IMR-90 (cell line): ENCODE measurements around the gene TGFA. TPM values are rescaled to one million over a fixed set of nuclear protein-coding genes. Genes with fewer than 3 reads are reported as not detected.

Experiments
- ATAC-seq: fragments of 200-7000 bp; cut with Tn5 transposase; 2 replicates; pipeline ENCODE4 v1.9.1; 2020; ENCODE audit warnings: low read depth, mild to moderate bottlenecking, moderate library complexity
- BruUV-seq: library from RNA; stranded (reverse); fragments of 400-500 nt; replicated peaks from 2 replicates; lab custom pipeline; 2021; lab: Mats Ljungman, UMichigan
- CTCF ChIA-PET: fragments of 300-600 bp; formaldehyde crosslinking; extraction: SDS; loops from one replicate; lab custom pipeline; 2021; ENCODE audit warnings: antibody characterized with exemption; lab: Yijun Ruan, JAX
- POLR2A ChIA-PET: fragments of 300-600 bp; sonication (Branson Sonifier 250); formaldehyde crosslinking; loops from one replicate; lab custom pipeline; 2022; ENCODE audit warnings: antibody characterized with exemption; ENCODE audit not compliant: unreplicated experiment; lab: Charles Lee
- DNase-seq: peaks from one replicate; pipeline ENCODE4 v3.0.0; 2013
- H2AFZ ChIP-seq: replicated peaks from 2 replicates; pipeline ENCODE3; 2013; ENCODE audit warnings: low read length, mild to moderate bottlenecking; ENCODE audit not compliant: poor library complexity
- H2AK5ac ChIP-seq: 2 replicates; pipeline ENCODE4 v1.6.1; 2013; ENCODE audit warnings: low read depth, low read length, inconsistent platforms
- H2AK9ac ChIP-seq: replicated peaks from 2 replicates; pipeline ENCODE3; 2013; ENCODE audit warnings: mild to moderate bottlenecking, low read depth, low read length, moderate library complexity; ENCODE audit not compliant: poor library complexity
- H2BK120ac ChIP-seq: 2 replicates; pipeline ENCODE4 v1.6.1; 2013; ENCODE audit warnings: low read depth, low read length, inconsistent platforms
- H2BK15ac ChIP-seq: 3 replicates; pipeline ENCODE4 v1.6.1; 2013; ENCODE audit warnings: low read depth, low read length, inconsistent platforms
- H2BK20ac ChIP-seq: 2 replicates; pipeline ENCODE4 v1.6.1; 2013; ENCODE audit warnings: low read depth, mild to moderate bottlenecking, inconsistent platforms, low read length, moderate library complexity
- H2BK5ac ChIP-seq: 2 replicates; pipeline ENCODE4 v1.6.1; 2013; ENCODE audit warnings: mild to moderate bottlenecking, low read depth, low read length, inconsistent platforms; ENCODE audit not compliant: poor library complexity, severe bottlenecking
- H3K14ac ChIP-seq: replicated peaks from 2 replicates; pipeline ENCODE4 v1.6.1; 2013; ENCODE audit warnings: low read depth, low read length, inconsistent platforms
- H3K18ac ChIP-seq: 2 replicates; pipeline ENCODE4 v1.6.1; 2013; ENCODE audit warnings: low read depth, low read length, control low read depth
- H3K23ac ChIP-seq: 2 replicates; pipeline ENCODE4 v1.6.1; 2013; ENCODE audit warnings: low read depth, low read length, inconsistent platforms
- H3K27ac ChIP-seq: 2 replicates; pipeline ENCODE4 v1.5.1; 2013; ENCODE audit warnings: mild to moderate bottlenecking, control low read depth, low read length; ENCODE audit not compliant: insufficient read depth
- H3K27me3 ChIP-seq: 2 replicates; pipeline ENCODE4 v1.6.1; 2013; ENCODE audit warnings: low read length; ENCODE audit not compliant: control insufficient read depth, insufficient read depth
- H3K36me3 ChIP-seq: 2 replicates; pipeline ENCODE4 v1.6.1; 2013; ENCODE audit warnings: low read length, mixed read lengths; ENCODE audit not compliant: control insufficient read depth, insufficient read depth
- H3K4ac ChIP-seq: 2 replicates; pipeline ENCODE4 v1.6.1; 2013; ENCODE audit warnings: low read depth, low read length, inconsistent platforms
- H3K4me1 ChIP-seq: 2 replicates; pipeline ENCODE4 v1.6.1; 2013; ENCODE audit warnings: low read length, mixed read lengths; ENCODE audit not compliant: control insufficient read depth, insufficient read depth
- H3K4me2 ChIP-seq: 2 replicates; pipeline ENCODE4 v1.6.1; 2013; ENCODE audit warnings: low read depth, mild to moderate bottlenecking, control low read depth, low read length, moderate library complexity
- H3K4me3 ChIP-seq: 2 replicates; pipeline ENCODE4 v1.5.1; 2013; ENCODE audit warnings: low read depth, mild to moderate bottlenecking, control low read depth, low read length, moderate library complexity; ENCODE audit not compliant: insufficient read depth
- H3K56ac ChIP-seq: 2 replicates; pipeline ENCODE4 v1.6.1; 2013; ENCODE audit warnings: low read length, inconsistent platforms; ENCODE audit not compliant: insufficient read depth; ENCODE audit errors: extremely low read depth
- H3K79me1 ChIP-seq, 2 experiments: 2 replicates each; pipeline ENCODE4 v1.6.1; 2013; ENCODE audit warnings: low read length in 2 of 2, inconsistent platforms in 1 of 2, low read depth in 1 of 2
- H3K9ac ChIP-seq: 2 replicates; pipeline ENCODE4 v1.6.1; 2013; ENCODE audit warnings: low read depth, low read length, control low read depth
- H3K9me1 ChIP-seq: 2 replicates; pipeline ENCODE4 v1.6.1; 2013; ENCODE audit warnings: low read length, inconsistent platforms; ENCODE audit not compliant: insufficient read depth
- H3K9me3 ChIP-seq: 2 replicates; pipeline ENCODE4 v1.6.1; 2013; ENCODE audit warnings: low read length; ENCODE audit not compliant: control insufficient read depth, insufficient read depth
- H4K20me1 ChIP-seq: 2 replicates; pipeline ENCODE4 v1.6.1; 2013; ENCODE audit warnings: low read length, inconsistent platforms; ENCODE audit not compliant: insufficient read depth
- H4K5ac ChIP-seq: 2 replicates; pipeline ENCODE4 v1.6.1; 2013; ENCODE audit warnings: mild to moderate bottlenecking, low read depth, low read length, control low read depth
- H4K8ac ChIP-seq, 2 experiments: 2 replicates each; pipeline ENCODE4 v1.6.1; 2013; ENCODE audit warnings: low read depth in 2 of 2, low read length in 2 of 2, control low read depth in 1 of 2, inconsistent platforms in 1 of 2
- H4K91ac ChIP-seq: 2 replicates; pipeline ENCODE4 v1.6.1; 2013; ENCODE audit warnings: low read depth, low read length, inconsistent platforms; ENCODE audit not compliant: insufficient read depth
- BHLHE40 ChIP-seq: fragments of 150-350 bp; IDR thresholded peaks from 2 replicates; pipeline ENCODE4 v1.6.1; 2016; ENCODE audit warnings: mild to moderate bottlenecking, low read depth, low read length
- CEBPB ChIP-seq: IDR thresholded peaks from 2 replicates; pipeline ENCODE4 v1.6.1; 2012; ENCODE audit warnings: low read depth, low read length, improper control_type of control experiment
- ELK1 ChIP-seq: fragments of 150-350 bp; IDR thresholded peaks from 2 replicates; pipeline ENCODE4 v1.6.1; 2016; ENCODE audit warnings: low read depth, mild to moderate bottlenecking, low read length, moderate library complexity, borderline replicate concordance
- MAFK ChIP-seq: IDR thresholded peaks from 2 replicates; pipeline ENCODE4 v1.6.1; 2012; ENCODE audit warnings: low read depth, low read length, improper control_type of control experiment
- MAZ ChIP-seq: IDR thresholded peaks from 2 replicates; pipeline ENCODE4 v1.6.1; 2012; ENCODE audit warnings: low read depth, mild to moderate bottlenecking, low read length, improper control_type of control experiment, moderate library complexity, borderline replicate concordance
- MXI1 ChIP-seq: IDR thresholded peaks from 2 replicates; pipeline ENCODE4 v1.6.1; 2012; ENCODE audit warnings: low read depth, mild to moderate bottlenecking, low read length, moderate library complexity, borderline replicate concordance
- RAD21 ChIP-seq: IDR thresholded peaks from 2 replicates; pipeline ENCODE4 v1.6.1; 2012; ENCODE audit warnings: low read length, improper control_type of control experiment
- RCOR1 ChIP-seq: IDR thresholded peaks from 2 replicates; pipeline ENCODE4 v1.6.1; 2012; ENCODE audit warnings: mild to moderate bottlenecking, low read length, improper control_type of control experiment; ENCODE audit not compliant: insufficient replicate concordance
- RFX5 ChIP-seq: IDR thresholded peaks from 2 replicates; pipeline ENCODE4 v1.8.0; 2012; ENCODE audit warnings: low read depth, mild to moderate bottlenecking, low read length, moderate library complexity
- SMC3 ChIP-seq: fragments of 150-350 bp; IDR thresholded peaks from 2 replicates; pipeline ENCODE4 v1.6.1; 2016; ENCODE audit warnings: low read depth, mild to moderate bottlenecking, antibody characterized with exemption, low read length, moderate library complexity
- WGBS, 2 experiments: methylation state at CpG; one replicate each; pipeline versions ENCODE4 v1.1.5 to v1.1.7; 2013; ENCODE audit warnings: missing lambda C conversion rate in 2 of 2; ENCODE audit not compliant: insufficient read length in 1 of 2; ENCODE audit errors: extremely low coverage in 2 of 2; 5-methylcytosine and 5-hydroxymethylcytosine counted together
- dilution Hi-C: fragments of 300-500 bp; cut with HindIII; formaldehyde crosslinking; loops from one replicate; pipeline ENCODE4 v1.14.3; 2018; ENCODE audit warnings: low sequenced_read_pairs; ENCODE audit not compliant: unreplicated experiment
- in situ Hi-C: fragments of 300-500 bp; cut with MboI; formaldehyde crosslinking; loops from 3 replicates; pipeline ENCODE4 v1.14.3; 2019; ENCODE audit warnings: low sequenced_read_pairs, inconsistent platforms, mixed read lengths
- intact Hi-C: fragments of 100-400 bp; cut with micrococcal nuclease; formaldehyde crosslinking; loops from 2 replicates; pipeline ENCODE4 v1.10.0; 2022
- polyA plus RNA-seq, 3 experiments: library from polyadenylated mRNA; depleted of rRNA; stranded (reverse); fragments of >200 nt; gene quantifications; 2 replicates each; pipeline ENCODE4 v1.2.3, GENCODE V29; 2012; ENCODE audit warnings: low replicate concordance in 1 of 3
- total RNA-seq: library from RNA; depleted of rRNA; stranded (reverse); fragments of >200 nt; gene quantifications from 2 replicates; pipeline ENCODE4 v1.2.3, GENCODE V29; 2012
- TF ChIP-seq, protein P1 (sequence below): conservative IDR thresholded peaks from 2 replicates; pipeline ENCODE4 v1.5.1; 2012; ENCODE audit warnings: mild to moderate bottlenecking, low read depth, low read length, improper control_type of control experiment
- TF ChIP-seq, protein P2 (sequence below): fragments of 150-350 bp; IDR thresholded peaks from 2 replicates; pipeline ENCODE4 v1.6.1; 2017; ENCODE audit warnings: mild to moderate bottlenecking, antibody characterized with exemption, low read length, low read depth

The TGFA gene
- total and polyA plus RNA-seq, 2 of the 4 experiments (the other 2 are of a cell fraction), result not detected

DNA sequence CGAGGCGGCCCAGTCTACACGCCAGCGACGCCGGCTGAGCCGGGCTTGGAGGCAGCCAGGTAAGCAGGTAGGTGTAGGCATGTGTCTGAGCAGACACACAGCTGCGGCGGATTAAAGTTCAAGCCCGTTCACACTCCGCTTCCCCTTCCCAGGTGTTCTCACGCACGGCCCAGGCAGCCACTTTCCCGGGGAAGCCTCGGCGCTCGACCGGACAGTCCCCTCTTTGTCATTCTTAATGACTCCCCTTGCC is 367 bp downstream of the TGFA start:
- Histone ChIP-seq H3K36me3 (no peaks in the 10 kb centered on the region), H3K18ac (no peak overlapping the region), H2AFZ (peak overlapping the region; percentile 81), H4K8ac (no peak overlapping the region), H3K9me1 (no peaks in the 10 kb centered on the region), H2BK15ac (no peak overlapping the region), H2BK20ac (no peak overlapping the region), H2AK5ac (no peak overlapping the region), H2BK5ac (no peak overlapping the region), H3K14ac (no peak overlapping the region), H3K27me3 (peaks cover 52% of the 10 kb centered on the region), H3K27ac (no peak overlapping the region), H3K56ac (no peak overlapping the region), H4K91ac (no peak overlapping the region), H3K79me1 (no peaks in the 10 kb centered on the region), H4K20me1 (no peaks in the 10 kb centered on the region), H3K9me3 (no peaks in the 10 kb centered on the region), H3K4me2 (peak overlapping the region; percentile 53; the same call in 1 of the 2 replicates), H3K4ac (no peak overlapping the region), H3K4me3 (peak overlapping the region; percentile 40; the same call in 1 of the 2 replicates), H3K23ac (no peak overlapping the region), H2AK9ac (no peak overlapping the region), H2BK120ac (no peak overlapping the region), H3K4me1 (0 out of 2 replicates have a peak, but pooled peaks cover 3% of the 10 kb centered on the region), H4K5ac (no peak overlapping the region), H3K9ac (no peak overlapping the region)
- intact Hi-C loops (no loop called here), dilution Hi-C loops (no loop called here), in situ Hi-C loops (no loop called here)
- CTCF ChIA-PET, result no interaction called here
- no peak for ATAC-seq
- 0% methylated on average over 7 of the region's 18 CpGs; no CpG with 5 or more reads in 1 of the 2 experiments for WGBS, 2 experiments
- BruUV-seq, result no TSS peak
- POLR2A ChIA-PET, result no interaction called here
- DNase-seq, result no peak
- TF ChIP-seq ELK1 (no peak), RCOR1 (no peak), BHLHE40 (no peak), SMC3 (no peak), MAZ (no peak), RFX5 (no peak), CEBPB (no peak), RAD21 (no peak), MXI1 (no peak), MAFK (no peak)
- TF ChIP-seq, protein P1, sequence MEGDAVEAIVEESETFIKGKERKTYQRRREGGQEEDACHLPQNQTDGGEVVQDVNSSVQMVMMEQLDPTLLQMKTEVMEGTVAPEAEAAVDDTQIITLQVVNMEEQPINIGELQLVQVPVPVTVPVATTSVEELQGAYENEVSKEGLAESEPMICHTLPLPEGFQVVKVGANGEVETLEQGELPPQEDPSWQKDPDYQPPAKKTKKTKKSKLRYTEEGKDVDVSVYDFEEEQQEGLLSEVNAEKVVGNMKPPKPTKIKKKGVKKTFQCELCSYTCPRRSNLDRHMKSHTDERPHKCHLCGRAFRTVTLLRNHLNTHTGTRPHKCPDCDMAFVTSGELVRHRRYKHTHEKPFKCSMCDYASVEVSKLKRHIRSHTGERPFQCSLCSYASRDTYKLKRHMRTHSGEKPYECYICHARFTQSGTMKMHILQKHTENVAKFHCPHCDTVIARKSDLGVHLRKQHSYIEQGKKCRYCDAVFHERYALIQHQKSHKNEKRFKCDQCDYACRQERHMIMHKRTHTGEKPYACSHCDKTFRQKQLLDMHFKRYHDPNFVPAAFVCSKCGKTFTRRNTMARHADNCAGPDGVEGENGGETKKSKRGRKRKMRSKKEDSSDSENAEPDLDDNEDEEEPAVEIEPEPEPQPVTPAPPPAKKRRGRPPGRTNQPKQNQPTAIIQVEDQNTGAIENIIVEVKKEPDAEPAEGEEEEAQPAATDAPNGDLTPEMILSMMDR, result no peak
- TF ChIP-seq, protein P2, sequence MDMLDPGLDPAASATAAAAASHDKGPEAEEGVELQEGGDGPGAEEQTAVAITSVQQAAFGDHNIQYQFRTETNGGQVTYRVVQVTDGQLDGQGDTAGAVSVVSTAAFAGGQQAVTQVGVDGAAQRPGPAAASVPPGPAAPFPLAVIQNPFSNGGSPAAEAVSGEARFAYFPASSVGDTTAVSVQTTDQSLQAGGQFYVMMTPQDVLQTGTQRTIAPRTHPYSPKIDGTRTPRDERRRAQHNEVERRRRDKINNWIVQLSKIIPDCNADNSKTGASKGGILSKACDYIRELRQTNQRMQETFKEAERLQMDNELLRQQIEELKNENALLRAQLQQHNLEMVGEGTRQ, result no peak
